Measurements from ENCODE around the gene RALGPS2.

RALGPS2 gene

DNA sequence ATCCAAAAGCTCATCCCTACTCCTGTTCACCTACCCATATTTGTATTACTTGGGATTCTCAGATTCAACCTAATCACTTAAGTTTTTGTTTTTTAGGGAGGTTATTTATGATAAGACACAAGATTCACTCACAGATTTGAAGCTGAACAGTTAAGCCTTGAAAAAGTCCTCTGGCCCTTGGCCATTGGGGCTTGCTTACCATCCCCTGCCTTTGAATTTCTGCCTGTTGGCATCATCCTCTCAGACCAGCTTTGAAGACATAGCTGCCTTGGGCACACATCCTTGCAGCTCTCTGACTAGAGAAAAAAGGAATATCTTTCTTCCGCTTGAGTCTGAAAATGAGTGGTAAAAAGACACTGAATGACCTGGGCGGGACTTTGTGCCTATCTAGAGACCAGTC is 41.8 kb upstream of the RALGPS2 start:
- Histone ChIP-seq H3K18ac (ENCODE audit: low read length) (no peak overlapping the region), H2BK15ac (ENCODE audit: low read length) (no peak overlapping the region), H3K4ac (ENCODE audit: low read length) (no peak overlapping the region), H3K79me1 (ENCODE audit: low read depth, low read length) (no peaks in the 10 kb centered on the region), H3K9me3 (replicated peaks in 1 of 2; ENCODE audit: control insufficient read depth in 2 of 2, insufficient read depth in 1 of 2, low read depth in 1 of 2, low read length in 2 of 2) (no peaks in the 10 kb centered on the region), H2AFZ (ENCODE audit: low read length) (no peak overlapping the region), H3K27me3 (ENCODE audit: control insufficient read depth in 3 of 3, insufficient read depth in 3 of 3, low read depth in 1 of 3, low read length in 3 of 3) (peaks cover 0 to 5% (median 0%) of the 10 kb centered on the region in 3 experiments), H2BK12ac (ENCODE audit: low read length) (no peak overlapping the region), H2BK120ac (ENCODE audit: low read depth, low read length) (no peak overlapping the region), H3K27ac (replicated peaks; ENCODE audit: low read length) (no peak overlapping the region), H3K23ac (ENCODE audit: low read depth, low read length, poor library complexity) (no peak overlapping the region), H3K4me3 (ENCODE audit: low read length in 2 of 2) (no peak overlapping the region), H4K8ac (ENCODE audit: low read depth, low read length) (no peak overlapping the region), H3K4me1 (ENCODE audit: control insufficient read depth in 2 of 2, insufficient read depth in 1 of 2, low read depth in 1 of 2, low read length in 2 of 2) (no peaks in the 10 kb centered on the region), H3K4me2 (ENCODE audit: insufficient read depth, low read length, poor library complexity, severe bottlenecking) (no peak overlapping the region), H4K91ac (ENCODE audit: low read depth, low read length, poor library complexity) (no peak overlapping the region), H2AK5ac (ENCODE audit: low read depth, low read length) (no peak overlapping the region), H3K9ac (ENCODE audit: low read depth, low read length, poor library complexity) (no peak overlapping the region), H3K14ac (ENCODE audit: low read length) (no peak overlapping the region), H3K36me3 (replicated peaks in 1 of 2; ENCODE audit: control insufficient read depth in 2 of 2, insufficient read depth in 2 of 2, low read length in 2 of 2) (no peaks in the 10 kb centered on the region), H2BK5ac (ENCODE audit: low read length) (no peak overlapping the region)
- no peak for DNase-seq (ENCODE audit: low spot score)
- WGBS, 2 donors (ENCODE audit: extremely low coverage in 2 of 2, insufficient read length in 2 of 2, insufficient replicate concordance in 1 of 2): no CpG with 5 or more reads among the region's 2 CpGs

DNA sequence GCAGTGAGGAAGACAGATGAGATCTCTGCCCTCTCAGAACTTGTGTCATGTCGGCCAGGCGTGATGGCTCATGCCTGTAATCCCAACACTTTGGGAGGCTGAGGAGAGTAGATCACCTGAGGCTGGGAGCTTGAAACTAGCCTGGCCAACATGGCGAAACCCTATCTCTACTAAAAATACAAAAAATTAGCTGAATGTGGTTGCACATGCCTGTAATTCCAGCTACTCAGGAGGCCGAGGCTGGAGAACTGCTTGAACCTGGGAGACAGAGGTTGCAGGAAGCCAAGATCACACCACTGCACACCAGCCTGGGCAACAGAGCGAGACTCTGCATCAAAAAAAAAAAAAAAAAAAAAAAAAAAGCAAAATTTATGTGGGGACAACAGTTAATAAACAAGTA is 40.9 kb upstream of the RALGPS2 start:
- peaks cover 0 to 5% (median 0%) of the 10 kb centered on the region in 3 experiments for H3K27me3 ChIP-seq (ENCODE audit: control insufficient read depth in 3 of 3, insufficient read depth in 3 of 3, low read depth in 1 of 3, low read length in 3 of 3)
- H2BK120ac ChIP-seq (ENCODE audit: low read depth, low read length): no peak overlapping the region
- H3K4me1 ChIP-seq (ENCODE audit: control insufficient read depth in 2 of 2, insufficient read depth in 1 of 2, low read depth in 1 of 2, low read length in 2 of 2): no peaks in the 10 kb centered on the region
- no peaks in the 10 kb centered on the region for H3K9me3 ChIP-seq (replicated peaks in 1 of 2; ENCODE audit: control insufficient read depth in 2 of 2, insufficient read depth in 1 of 2, low read depth in 1 of 2, low read length in 2 of 2)
- H2AFZ ChIP-seq (ENCODE audit: low read length): no peak overlapping the region
- H3K23ac ChIP-seq (ENCODE audit: low read depth, low read length, poor library complexity): no peak overlapping the region
- no peak overlapping the region for H4K91ac ChIP-seq (ENCODE audit: low read depth, low read length, poor library complexity)
- H3K9ac ChIP-seq (ENCODE audit: low read depth, low read length, poor library complexity): no peak overlapping the region
- no peaks in the 10 kb centered on the region for H3K36me3 ChIP-seq (replicated peaks in 1 of 2; ENCODE audit: control insufficient read depth in 2 of 2, insufficient read depth in 2 of 2, low read length in 2 of 2)
- no CpG with 5 or more reads among the region's 5 CpGs for WGBS, 2 donors (ENCODE audit: extremely low coverage in 2 of 2, insufficient read length in 2 of 2, insufficient replicate concordance in 1 of 2)
- H3K4me3 ChIP-seq (ENCODE audit: low read length in 2 of 2): no peak overlapping the region
- no peak overlapping the region for H2BK12ac ChIP-seq (ENCODE audit: low read length)
- no peak overlapping the region for H2AK5ac ChIP-seq (ENCODE audit: low read depth, low read length)
- no peak overlapping the region for H3K18ac ChIP-seq (ENCODE audit: low read length)
- no peak for DNase-seq (ENCODE audit: low spot score)
- no peak overlapping the region for H2BK15ac ChIP-seq (ENCODE audit: low read length)
- no peak overlapping the region for H4K8ac ChIP-seq (ENCODE audit: low read depth, low read length)
- H3K4me2 ChIP-seq (ENCODE audit: insufficient read depth, low read length, poor library complexity, severe bottlenecking): no peak overlapping the region
- H3K27ac ChIP-seq (replicated peaks; ENCODE audit: low read length): no peak overlapping the region
- H3K4ac ChIP-seq (ENCODE audit: low read length): no peak overlapping the region
- no peak overlapping the region for H3K14ac ChIP-seq (ENCODE audit: low read length)
- no peaks in the 10 kb centered on the region for H3K79me1 ChIP-seq (ENCODE audit: low read depth, low read length)
- no peak overlapping the region for H2BK5ac ChIP-seq (ENCODE audit: low read length)

DNA sequence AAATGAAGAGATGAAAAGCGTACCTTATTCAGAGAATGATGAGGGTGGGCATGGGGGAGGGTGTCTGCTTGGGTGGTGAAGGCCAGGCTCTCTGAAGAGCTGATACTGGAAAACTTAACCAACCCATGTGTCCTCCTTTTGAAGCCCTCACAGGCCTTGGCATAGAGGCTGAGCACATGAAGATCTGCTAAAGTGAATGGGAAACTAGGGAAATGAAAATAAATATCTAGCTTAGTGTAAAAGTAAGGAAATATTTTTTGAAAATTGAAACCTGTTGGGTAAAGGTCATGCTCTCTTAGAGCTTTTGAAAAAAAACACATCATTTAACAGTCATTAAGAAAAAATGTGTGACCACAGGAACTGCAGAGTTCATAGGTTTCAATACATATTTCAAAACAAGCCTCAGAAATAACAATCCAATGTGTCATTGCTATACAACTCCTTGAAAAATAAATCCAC is 40.5 kb upstream of the RALGPS2 start:
- DNase-seq (ENCODE audit: low spot score): no peak

DNA sequence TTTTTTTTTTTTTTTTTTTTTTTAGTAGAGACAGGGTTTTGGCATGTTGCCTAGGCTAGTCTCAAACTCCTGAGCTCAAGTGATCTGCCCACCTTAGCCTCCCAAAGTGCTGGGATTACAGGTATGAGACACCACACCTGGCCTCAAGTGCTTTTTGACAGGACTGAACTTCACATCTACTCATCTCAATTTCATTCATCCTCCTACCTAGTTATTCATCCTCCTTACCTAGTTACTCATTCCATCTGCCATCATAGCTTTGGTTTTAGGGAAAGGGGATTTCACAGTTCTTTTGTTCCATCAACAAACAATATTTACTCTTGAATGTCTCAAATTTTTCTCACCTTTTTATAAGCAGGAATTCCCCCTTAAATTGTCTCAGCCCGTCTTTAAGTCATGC is 38.6 kb upstream of the RALGPS2 start:
- H2AK5ac ChIP-seq (ENCODE audit: low read depth, low read length): no peak overlapping the region
- H4K8ac ChIP-seq (ENCODE audit: low read depth, low read length): no peak overlapping the region
- no peak for DNase-seq (ENCODE audit: low spot score)
- no peak overlapping the region for H3K23ac ChIP-seq (ENCODE audit: low read depth, low read length, poor library complexity)
- no peak overlapping the region for H3K27ac ChIP-seq (replicated peaks; ENCODE audit: low read length)
- H3K4me2 ChIP-seq (ENCODE audit: insufficient read depth, low read length, poor library complexity, severe bottlenecking): no peak overlapping the region
- no peaks in the 10 kb centered on the region for H3K4me1 ChIP-seq (ENCODE audit: control insufficient read depth in 2 of 2, insufficient read depth in 1 of 2, low read depth in 1 of 2, low read length in 2 of 2)
- no peaks in the 10 kb centered on the region for H3K36me3 ChIP-seq (replicated peaks in 1 of 2; ENCODE audit: control insufficient read depth in 2 of 2, insufficient read depth in 2 of 2, low read length in 2 of 2)
- H2BK5ac ChIP-seq (ENCODE audit: low read length): no peak overlapping the region
- H3K9ac ChIP-seq (ENCODE audit: low read depth, low read length, poor library complexity): no peak overlapping the region
- H2BK15ac ChIP-seq (ENCODE audit: low read length): no peak overlapping the region
- H2BK120ac ChIP-seq (ENCODE audit: low read depth, low read length): no peak overlapping the region
- peaks cover 0 to 5% (median 0%) of the 10 kb centered on the region in 3 experiments for H3K27me3 ChIP-seq (ENCODE audit: control insufficient read depth in 3 of 3, insufficient read depth in 3 of 3, low read depth in 1 of 3, low read length in 3 of 3)
- H3K4ac ChIP-seq (ENCODE audit: low read length): no peak overlapping the region
- no peaks in the 10 kb centered on the region for H3K9me3 ChIP-seq (replicated peaks in 1 of 2; ENCODE audit: control insufficient read depth in 2 of 2, insufficient read depth in 1 of 2, low read depth in 1 of 2, low read length in 2 of 2)
- no peak overlapping the region for H3K18ac ChIP-seq (ENCODE audit: low read length)
- H3K4me3 ChIP-seq (ENCODE audit: low read length in 2 of 2): no peak overlapping the region
- no peaks in the 10 kb centered on the region for H3K79me1 ChIP-seq (ENCODE audit: low read depth, low read length)
- H2BK12ac ChIP-seq (ENCODE audit: low read length): no peak overlapping the region
- no CpG with 5 or more reads among the region's 1 CpG for WGBS, 2 donors (ENCODE audit: extremely low coverage in 2 of 2, insufficient read length in 2 of 2, insufficient replicate concordance in 1 of 2)
- no peak overlapping the region for H2AFZ ChIP-seq (ENCODE audit: low read length)
- H3K14ac ChIP-seq (ENCODE audit: low read length): no peak overlapping the region
- H4K91ac ChIP-seq (ENCODE audit: low read depth, low read length, poor library complexity): no peak overlapping the region

More for the DNA sequence above, 40.5 kb upstream of the RALGPS2 start:
- Histone ChIP-seq H3K18ac (ENCODE audit: low read length) (no peak overlapping the region), H3K4ac (ENCODE audit: low read length) (no peak overlapping the region), H3K4me1 (ENCODE audit: control insufficient read depth in 2 of 2, insufficient read depth in 1 of 2, low read depth in 1 of 2, low read length in 2 of 2) (no peaks in the 10 kb centered on the region), H2BK120ac (ENCODE audit: low read depth, low read length) (no peak overlapping the region), H3K14ac (ENCODE audit: low read length) (no peak overlapping the region), H2BK5ac (ENCODE audit: low read length) (no peak overlapping the region), H4K91ac (ENCODE audit: low read depth, low read length, poor library complexity) (no peak overlapping the region), H3K36me3 (replicated peaks in 1 of 2; ENCODE audit: control insufficient read depth in 2 of 2, insufficient read depth in 2 of 2, low read length in 2 of 2) (no peaks in the 10 kb centered on the region), H3K4me3 (ENCODE audit: low read length in 2 of 2) (no peak overlapping the region), H3K9ac (ENCODE audit: low read depth, low read length, poor library complexity) (no peak overlapping the region), H2AFZ (ENCODE audit: low read length) (no peak overlapping the region), H3K27ac (replicated peaks; ENCODE audit: low read length) (no peak overlapping the region), H2AK5ac (ENCODE audit: low read depth, low read length) (no peak overlapping the region), H2BK12ac (ENCODE audit: low read length) (no peak overlapping the region), H2BK15ac (ENCODE audit: low read length) (no peak overlapping the region), H3K79me1 (ENCODE audit: low read depth, low read length) (no peaks in the 10 kb centered on the region), H3K27me3 (ENCODE audit: control insufficient read depth in 3 of 3, insufficient read depth in 3 of 3, low read depth in 1 of 3, low read length in 3 of 3) (peaks cover 0 to 5% (median 0%) of the 10 kb centered on the region in 3 experiments), H3K23ac (ENCODE audit: low read depth, low read length, poor library complexity) (no peak overlapping the region), H4K8ac (ENCODE audit: low read depth, low read length) (no peak overlapping the region), H3K4me2 (ENCODE audit: insufficient read depth, low read length, poor library complexity, severe bottlenecking) (no peak overlapping the region), H3K9me3 (replicated peaks in 1 of 2; ENCODE audit: control insufficient read depth in 2 of 2, insufficient read depth in 1 of 2, low read depth in 1 of 2, low read length in 2 of 2) (no peaks in the 10 kb centered on the region)
- no CpG with 5 or more reads among the region's 1 CpG for WGBS, 2 donors (ENCODE audit: extremely low coverage in 2 of 2, insufficient read length in 2 of 2, insufficient replicate concordance in 1 of 2)
